Neutrophil (primary cell): ENCODE measurements around the gene ZBTB8B.

Source experiments
- H3K27ac ChIP-seq: fragments of 200-600 bp; sonication (generic); 2 replicates; pipeline ENCODE4 v1.5.1; 2016; ENCODE audit warnings: mild to moderate bottlenecking, moderate library complexity
- H3K27me3 ChIP-seq: fragments of 200-600 bp; sonication (generic); 2 replicates; pipeline ENCODE4 v1.6.0; 2016; ENCODE audit warnings: mild to moderate bottlenecking
- H3K36me3 ChIP-seq: fragments of 200-600 bp; sonication (generic); 2 replicates; pipeline ENCODE4 v1.5.1; 2017
- H3K4me1 ChIP-seq, 2 experiments: fragments of 200-600 bp in 1 of 2; sonication (generic) in 1 of 2; 1 replicate in 1 of 2; 2 replicates in 1 of 2; pipeline versions ENCODE4 v1.5.1 to v1.6.1; 2013 to 2016; ENCODE audit warnings: low read depth in 1 of 2, low read length in 1 of 2, mild to moderate bottlenecking in 1 of 2, moderate library complexity in 1 of 2; ENCODE audit not compliant: control insufficient read depth in 1 of 2, insufficient read depth in 1 of 2
- H3K4me3 ChIP-seq, 2 experiments: fragments of 200-600 bp in 1 of 2; sonication (generic) in 1 of 2; 1 replicate in 1 of 2; 2 replicates in 1 of 2; pipeline ENCODE4 v1.5.1; 2013 to 2016; ENCODE audit warnings: low read depth in 1 of 2, low read length in 1 of 2, mild to moderate bottlenecking in 1 of 2, moderate library complexity in 1 of 2
- H3K9me3 ChIP-seq: fragments of 200-600 bp; sonication (generic); 2 replicates; pipeline ENCODE4 v1.5.1; 2016
- TF ChIP-seq, protein P1 (sequence below): fragments of 200-600 bp; sonication (generic); IDR thresholded peaks from 2 replicates; pipeline ENCODE4 v1.5.1; 2016; ENCODE audit warnings: antibody characterized with exemption

The ZBTB8B gene

DNA sequence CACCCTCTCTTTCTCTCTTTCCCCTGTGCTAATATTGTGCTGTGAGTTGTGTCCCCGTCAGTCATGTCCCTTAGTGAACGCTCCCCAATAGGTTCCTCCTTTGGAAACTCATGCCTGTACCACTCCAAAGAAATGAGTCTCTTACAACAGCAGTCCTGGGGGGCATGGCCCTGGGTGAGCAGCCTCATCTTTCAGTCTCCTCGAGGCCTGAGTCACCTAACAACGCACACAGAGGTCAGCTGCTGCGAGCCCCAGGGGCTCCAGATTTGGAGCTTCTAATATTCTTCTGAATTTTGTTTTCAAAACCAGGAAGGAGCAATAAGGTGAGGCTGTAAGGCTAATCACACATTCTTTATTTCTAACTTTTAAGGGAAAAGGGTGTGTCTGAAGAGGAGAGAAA lies 43.9 kb downstream of the ZBTB8B start:
- Histone ChIP-seq H3K27ac (no peak overlapping the region), H3K4me3 (no peak overlapping the region), H3K9me3 (no peaks in the 10 kb centered on the region), H3K27me3 (peaks cover 8% of the 10 kb centered on the region), H3K4me1 (no peaks in the 10 kb centered on the region), H3K36me3 (no peaks in the 10 kb centered on the region)
- TF ChIP-seq, protein P1, sequence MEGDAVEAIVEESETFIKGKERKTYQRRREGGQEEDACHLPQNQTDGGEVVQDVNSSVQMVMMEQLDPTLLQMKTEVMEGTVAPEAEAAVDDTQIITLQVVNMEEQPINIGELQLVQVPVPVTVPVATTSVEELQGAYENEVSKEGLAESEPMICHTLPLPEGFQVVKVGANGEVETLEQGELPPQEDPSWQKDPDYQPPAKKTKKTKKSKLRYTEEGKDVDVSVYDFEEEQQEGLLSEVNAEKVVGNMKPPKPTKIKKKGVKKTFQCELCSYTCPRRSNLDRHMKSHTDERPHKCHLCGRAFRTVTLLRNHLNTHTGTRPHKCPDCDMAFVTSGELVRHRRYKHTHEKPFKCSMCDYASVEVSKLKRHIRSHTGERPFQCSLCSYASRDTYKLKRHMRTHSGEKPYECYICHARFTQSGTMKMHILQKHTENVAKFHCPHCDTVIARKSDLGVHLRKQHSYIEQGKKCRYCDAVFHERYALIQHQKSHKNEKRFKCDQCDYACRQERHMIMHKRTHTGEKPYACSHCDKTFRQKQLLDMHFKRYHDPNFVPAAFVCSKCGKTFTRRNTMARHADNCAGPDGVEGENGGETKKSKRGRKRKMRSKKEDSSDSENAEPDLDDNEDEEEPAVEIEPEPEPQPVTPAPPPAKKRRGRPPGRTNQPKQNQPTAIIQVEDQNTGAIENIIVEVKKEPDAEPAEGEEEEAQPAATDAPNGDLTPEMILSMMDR, result no peak

DNA sequence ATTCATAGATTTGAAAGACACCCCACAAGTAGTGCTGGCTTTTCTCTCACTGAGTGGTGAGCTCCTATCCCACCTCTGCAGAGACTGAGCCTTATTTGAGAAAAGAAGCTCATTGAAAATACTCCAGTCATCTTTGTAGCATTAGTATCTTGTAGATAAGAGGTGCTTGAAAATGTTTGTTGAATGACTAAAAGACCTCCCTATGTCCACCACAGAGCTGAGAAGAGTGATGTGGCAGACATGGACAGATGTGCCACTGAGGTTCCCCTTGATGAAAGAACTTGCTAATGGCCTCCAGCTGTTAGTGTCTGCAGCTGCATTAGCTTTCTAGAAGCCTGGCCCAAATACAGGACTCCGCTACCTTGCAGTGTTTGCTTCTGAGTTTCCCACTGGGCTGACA lies 45.1 kb downstream of the ZBTB8B start:
- Histone ChIP-seq H3K27ac (no peak overlapping the region), H3K27me3 (peaks cover 8% of the 10 kb centered on the region), H3K9me3 (no peaks in the 10 kb centered on the region), H3K36me3 (no peaks in the 10 kb centered on the region), H3K4me3 (no peak overlapping the region), H3K4me1 (no peaks in the 10 kb centered on the region)
- TF ChIP-seq, protein P1, result no peak
